GM08714 (cell line): ENCODE data around the gene HNRNPH1.
A peak's percentile ranks its signal among the peaks of the same experiment; 100 is the strongest.
"Not testable (repeated sequence)": the region's sequence is repeated elsewhere in the genome, so short reads cannot be mapped to it uniquely, and the experiment has no call there.

Experiments
- H3K4me3 ChIP-seq: fragments of 200-500 bp; sonication (Bioruptor generic); 2 replicates; pipeline ENCODE4 v1.5.1; 2014; ENCODE audit warnings: mild to moderate bottlenecking, low read length, inconsistent platforms
- ZNF274 ChIP-seq: IDR thresholded peaks from 2 replicates; pipeline ENCODE4 v1.6.1; 2012; ENCODE audit warnings: mild to moderate bottlenecking, low read depth, low read length

Gene HNRNPH1, protein sequence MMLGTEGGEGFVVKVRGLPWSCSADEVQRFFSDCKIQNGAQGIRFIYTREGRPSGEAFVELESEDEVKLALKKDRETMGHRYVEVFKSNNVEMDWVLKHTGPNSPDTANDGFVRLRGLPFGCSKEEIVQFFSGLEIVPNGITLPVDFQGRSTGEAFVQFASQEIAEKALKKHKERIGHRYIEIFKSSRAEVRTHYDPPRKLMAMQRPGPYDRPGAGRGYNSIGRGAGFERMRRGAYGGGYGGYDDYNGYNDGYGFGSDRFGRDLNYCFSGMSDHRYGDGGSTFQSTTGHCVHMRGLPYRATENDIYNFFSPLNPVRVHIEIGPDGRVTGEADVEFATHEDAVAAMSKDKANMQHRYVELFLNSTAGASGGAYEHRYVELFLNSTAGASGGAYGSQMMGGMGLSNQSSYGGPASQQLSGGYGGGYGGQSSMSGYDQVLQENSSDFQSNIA

DNA sequence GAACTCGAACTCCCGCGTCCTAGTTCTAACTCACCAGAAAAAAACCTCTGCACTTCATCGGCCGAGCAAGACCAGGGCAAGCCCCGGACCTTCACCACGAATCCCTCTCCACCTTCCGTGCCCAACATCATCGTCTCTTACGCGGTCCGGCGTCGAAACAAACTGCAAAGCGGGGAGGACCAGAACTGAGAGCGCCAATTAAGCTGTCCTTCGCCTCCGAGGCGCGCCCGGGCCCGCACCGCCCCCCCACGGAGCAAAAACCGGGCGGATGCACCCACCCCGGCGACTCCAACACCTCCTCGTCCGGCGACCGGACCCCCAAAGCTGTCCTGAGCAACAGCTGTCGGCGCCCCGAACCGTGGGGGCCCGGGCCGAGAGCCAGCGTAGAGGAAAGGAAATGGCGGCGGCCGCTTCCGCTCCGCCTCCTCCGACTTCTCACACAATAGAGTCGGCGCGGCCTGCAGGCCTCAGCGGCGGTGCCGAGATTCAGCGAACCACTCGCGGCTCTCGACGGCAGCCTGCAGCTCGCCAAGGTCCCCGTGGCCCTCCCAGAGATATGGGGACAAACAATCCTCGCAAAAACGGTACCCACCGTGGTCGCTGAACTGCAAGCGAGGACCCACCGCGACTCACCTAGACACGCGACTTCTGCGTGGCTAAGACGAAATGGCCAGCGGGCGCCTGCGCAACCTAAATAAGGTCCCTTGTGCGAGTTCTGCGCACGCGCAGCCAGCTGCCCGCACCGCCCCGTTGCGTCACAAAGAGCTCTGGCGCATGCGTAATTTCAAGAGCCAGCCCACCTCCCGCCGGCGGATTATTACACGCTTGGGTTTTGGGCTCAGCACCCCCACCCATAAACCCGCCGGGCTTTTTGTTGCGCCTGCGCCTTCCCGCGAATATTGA, at the start of gene HNRNPH1:
Gene HNRNPH1, minus strand, starts transcription at position 669 of the 903 bp plus-strand sequence. Its CDS starts 538 bp downstream, at position 131.
- TF ChIP-seq ZNF274, result no peak
- H3K4me3 ChIP-seq, result peak within 1 kb of the TSS; percentile 100

DNA sequence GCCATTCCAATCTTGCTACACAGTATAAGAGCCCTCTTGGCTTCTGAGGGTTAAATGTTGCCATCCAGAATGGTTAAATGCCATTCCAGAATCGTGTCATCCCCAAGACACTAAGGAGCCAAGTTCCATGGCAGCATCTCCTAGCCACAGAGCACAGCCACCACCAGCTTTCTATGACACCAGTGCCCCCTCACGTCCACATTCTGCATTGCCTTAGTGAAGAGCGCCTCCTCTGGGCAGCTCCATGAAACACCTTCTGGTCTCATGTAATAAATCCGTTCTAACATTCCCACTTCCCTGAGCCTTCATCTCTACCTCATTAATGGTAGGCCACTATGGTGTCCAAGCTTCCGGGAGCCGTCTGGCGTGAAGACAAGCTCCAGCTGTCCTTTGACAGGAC, 44.9 kb upstream of the HNRNPH1 start:
- TF ChIP-seq ZNF274, result no peak

DNA sequence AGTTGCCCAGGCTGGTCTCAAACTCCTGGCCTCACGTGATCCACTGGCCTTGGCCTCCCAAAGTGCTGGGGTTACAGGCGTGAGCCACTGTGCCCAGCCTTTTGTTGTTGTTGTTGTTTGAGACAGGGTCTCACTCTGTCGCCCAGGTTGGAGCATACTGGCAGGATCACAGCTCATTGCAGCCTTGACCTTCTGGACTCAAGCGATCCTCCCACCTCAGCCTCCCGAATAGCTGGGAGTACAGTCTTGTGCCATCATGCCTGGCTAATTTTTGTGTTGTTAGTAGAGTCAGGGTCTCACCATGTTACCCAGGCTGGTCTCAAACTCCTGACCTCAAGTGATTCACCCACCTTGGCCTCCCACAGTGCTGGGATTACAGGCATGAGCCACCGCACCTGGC, 38.2 kb upstream of the HNRNPH1 start:
- not testable (repeated sequence) for H3K4me3 ChIP-seq

More for the DNA sequence above, 44.9 kb upstream of the HNRNPH1 start:
- H3K4me3 ChIP-seq, result no peak overlapping the region

DNA sequence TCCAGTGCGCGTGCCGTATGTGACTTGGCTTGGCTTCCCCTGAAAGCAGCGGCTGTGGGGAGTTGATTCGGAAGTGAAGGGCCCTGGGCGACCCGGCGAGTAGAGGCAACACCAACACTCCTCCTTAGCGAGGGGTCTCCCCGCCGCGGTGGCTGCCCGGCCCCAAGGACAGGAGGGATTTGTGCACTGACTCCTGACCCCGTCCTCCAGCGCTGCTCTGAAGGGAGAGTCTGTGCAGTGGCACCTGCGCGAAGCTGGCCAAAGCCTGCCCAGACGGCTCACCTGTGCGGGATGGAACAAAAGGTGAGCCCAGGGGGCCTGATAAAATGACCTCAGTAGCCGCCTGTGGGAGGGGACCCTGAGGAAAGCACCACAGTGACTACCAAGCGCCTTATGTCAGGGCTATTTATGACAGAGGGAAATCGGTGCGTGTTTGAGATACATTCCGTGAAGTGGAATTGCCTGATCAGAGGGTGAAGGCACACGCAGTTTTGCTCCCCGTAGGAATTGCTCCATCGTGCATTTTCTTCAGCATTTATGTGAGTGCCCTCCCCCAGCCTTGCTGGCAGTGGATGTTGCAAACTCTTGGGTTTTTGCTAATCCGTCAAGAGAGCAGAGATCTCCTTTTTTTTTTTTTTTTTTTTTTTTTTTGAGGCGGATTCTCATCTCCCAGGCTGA, 34.8 kb upstream of the HNRNPH1 start:
- H3K4me3 ChIP-seq, result peak overlapping the region; percentile 69

DNA sequence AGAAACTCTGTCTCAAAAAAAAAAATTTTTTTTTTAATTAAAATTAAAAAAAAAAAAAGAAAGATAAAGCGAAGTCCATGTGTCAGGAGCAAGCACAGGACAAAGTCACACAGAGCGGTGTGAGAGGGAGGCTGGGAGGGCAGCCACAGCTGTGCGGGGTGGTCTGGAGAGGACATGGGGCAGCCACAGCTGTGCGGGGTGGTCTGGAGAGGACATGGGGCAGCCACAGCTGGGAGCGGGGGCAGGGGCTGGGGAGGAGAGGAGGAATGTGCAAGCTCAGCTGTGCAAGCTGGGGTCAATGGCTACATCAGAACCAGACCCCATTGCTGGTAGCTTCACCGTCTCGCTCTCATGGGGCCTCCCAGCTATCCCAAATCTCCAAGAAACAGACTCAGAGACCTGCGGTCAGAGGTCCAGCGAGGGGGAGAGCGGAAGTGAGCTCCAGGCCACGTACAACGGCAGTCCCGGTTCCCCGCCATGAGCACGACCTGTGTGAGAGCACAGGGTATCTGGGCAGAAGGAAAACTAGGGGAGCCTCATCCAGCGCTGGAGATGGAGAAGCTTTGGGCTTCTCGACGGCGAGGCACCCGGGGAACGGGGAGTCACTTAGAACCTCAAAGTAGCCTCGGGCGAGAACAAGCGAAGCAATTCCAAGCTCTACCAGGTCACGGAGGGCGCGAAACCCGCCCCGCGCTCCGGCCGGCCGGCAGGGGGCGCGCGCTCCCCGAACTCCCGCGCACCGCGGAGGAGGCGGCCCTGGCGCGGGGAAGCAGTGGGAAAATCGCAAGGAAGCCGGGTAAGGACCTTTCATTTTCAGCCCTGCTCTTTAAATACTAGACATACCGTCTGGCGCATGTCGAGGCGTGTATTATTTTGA, 34.1 kb upstream of the HNRNPH1 start:
- H3K4me3 ChIP-seq, result not testable (repeated sequence)

DNA sequence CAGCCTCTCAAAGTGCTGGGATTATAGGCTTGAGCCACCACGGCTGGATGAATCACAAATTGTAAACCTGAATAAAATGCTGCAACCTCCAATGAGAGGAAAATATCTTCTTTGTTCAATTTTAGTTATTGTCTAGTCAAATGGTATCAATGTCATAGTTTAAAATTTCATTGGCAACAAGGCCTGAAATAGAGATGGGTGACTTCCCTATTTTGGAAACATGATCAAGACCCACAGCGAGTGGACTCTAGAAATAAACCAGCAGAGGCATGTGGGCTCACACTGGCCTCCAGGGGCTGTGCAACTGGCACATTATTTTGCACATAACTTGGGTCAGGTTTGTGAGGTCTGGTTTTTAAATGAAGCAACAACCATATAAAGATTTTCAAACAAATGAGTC, 29.7 kb upstream of the HNRNPH1 start:
- not testable (repeated sequence) for H3K4me3 ChIP-seq

DNA sequence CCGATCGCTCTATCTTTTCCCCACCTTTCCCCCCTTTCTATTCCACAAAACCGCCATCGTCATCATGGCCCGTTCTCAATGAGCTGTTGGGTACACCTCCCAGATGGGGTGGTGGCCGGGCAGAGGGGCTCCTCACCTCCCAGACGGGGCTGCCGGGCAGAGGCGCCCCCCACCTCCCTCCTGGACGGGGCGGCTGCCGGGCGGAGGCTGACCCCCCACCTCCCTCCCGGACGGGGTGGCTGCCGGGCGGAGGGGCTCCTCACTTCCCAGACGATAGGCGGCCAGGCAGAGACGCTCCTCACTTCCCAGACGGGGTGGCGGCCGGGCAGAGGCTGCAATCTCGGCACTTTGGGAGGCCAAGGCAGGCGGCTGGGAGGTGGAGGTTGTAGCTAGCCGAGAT, 26.8 kb upstream of the HNRNPH1 start:
- H3K4me3 ChIP-seq, result not testable (repeated sequence)

DNA sequence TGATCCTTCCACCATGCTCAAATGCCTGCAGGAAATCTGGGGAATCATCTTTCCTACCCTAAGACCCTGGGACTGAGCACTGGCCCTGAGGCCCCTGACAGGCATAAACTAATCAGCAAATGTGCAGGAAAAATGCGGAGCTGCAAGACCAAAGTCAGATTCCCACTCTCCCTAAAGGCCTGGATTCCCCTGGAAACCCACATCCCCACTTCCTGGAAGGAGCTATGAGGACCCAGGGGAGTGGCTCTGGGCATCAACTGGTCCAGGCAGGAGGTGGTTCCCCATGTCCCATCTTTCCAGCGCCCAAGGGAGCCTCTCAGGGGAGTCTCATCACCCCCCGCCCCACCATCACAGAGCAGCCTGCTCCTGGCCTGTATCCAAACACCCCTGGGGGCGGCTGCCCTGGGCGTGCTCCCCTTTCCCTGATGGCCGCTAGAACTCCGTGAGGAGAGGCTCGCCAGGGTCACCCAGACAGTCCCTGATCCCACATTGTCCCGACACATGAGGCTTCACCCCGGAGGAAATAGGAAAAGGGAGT, 25.8 kb upstream of the HNRNPH1 start:
- not testable (repeated sequence) for H3K4me3 ChIP-seq

DNA sequence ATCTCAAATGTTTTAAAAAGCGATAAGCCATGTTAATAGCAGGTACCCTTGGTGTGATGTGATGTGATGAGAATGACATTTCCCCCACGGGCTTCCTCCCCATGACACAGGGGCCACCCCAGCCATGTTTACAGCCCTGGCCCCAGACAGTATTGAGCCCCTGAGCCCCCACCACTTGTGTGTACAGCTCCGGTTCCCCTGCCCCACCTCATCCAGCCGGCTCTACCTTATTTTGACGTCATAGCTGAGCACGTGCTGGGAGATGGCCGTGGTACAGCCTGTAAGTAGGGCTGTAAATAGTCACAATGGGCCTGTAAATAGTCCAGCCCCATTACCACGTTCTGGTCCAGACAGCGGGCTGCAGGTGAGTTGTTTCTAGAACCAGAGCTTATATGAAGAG, 24.9 kb upstream of the HNRNPH1 start:
- no peak overlapping the region for H3K4me3 ChIP-seq
- TF ChIP-seq ZNF274, result no peak

DNA sequence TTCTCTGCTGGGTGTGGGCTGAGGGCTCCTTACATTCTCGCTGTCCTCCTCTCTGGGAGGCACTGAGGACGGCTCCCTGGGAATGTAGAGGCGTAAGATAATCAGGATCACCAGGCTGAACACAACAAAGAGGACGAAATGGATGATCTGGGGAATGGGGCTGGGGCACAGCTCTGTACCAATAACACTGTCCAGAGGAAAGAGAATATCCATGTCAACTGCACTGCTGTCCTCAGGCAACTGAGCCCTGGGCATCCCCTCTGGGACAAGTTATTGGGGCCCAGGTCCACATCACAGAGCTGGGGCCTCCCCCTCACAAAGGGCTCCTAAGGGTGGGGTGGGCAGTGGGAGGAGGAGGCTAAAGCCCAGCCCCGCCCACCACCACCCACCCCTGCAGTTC, 21.3 kb upstream of the HNRNPH1 start:
- H3K4me3 ChIP-seq, result not testable (repeated sequence)

DNA sequence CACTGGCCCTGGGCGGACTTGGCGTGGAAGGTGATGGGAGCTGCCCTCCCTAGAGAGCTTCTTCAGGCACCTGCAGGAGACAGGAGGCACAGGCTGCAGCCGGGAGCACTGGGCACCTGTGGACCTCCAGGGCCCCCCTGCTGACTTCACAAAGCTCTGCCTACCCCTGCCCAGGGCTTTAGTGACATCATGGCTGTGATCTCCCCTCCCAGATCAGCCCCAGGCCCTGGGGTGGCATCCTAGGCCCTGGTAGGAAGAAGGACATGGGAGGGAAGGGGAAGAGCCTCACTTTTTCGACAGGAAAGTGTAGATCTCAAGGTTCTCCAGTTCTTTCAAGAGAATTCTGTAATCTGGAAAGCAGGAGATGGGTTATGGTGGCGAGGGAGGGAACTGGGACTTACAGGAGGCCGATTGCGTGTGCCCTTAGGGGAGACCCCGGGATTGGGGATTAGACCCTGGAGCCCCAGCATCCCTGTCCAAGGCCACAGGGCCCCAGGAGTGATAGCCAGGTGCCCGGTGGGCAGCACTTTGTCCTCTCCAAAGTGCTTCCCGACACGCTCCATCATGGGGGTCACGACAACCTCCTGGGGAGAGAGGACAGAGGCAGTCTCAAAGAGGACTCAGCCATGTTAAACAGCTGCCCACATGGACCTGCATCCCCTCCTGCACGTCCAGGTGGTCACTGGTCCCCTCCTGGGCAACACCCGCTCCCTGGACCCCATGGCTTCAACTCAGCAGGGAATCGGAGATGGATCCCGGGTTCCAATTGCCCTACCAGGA, 19.9 kb upstream of the HNRNPH1 start:
- H3K4me3 ChIP-seq, result not testable (repeated sequence)

DNA sequence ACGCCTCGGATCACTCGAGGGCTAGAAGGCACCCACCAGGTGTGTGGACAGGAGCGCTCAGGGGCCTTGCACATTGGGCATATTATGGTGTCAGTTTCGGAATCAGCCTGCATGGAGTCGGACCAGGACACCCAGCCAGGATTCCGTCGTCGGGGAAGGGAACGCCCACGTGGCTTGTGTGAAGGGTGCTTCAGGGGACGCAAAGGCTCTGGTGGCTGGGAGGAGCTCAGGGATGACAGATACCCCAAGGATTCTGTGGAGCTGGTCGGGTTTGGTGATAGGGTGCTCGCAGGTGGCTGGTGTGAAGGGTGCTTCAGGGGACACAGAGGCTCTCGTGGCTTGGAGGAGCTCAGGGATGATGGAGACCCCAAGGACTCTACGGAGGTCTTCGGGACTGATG, 19.2 kb upstream of the HNRNPH1 start:
- H3K4me3 ChIP-seq, result not testable (repeated sequence)

DNA sequence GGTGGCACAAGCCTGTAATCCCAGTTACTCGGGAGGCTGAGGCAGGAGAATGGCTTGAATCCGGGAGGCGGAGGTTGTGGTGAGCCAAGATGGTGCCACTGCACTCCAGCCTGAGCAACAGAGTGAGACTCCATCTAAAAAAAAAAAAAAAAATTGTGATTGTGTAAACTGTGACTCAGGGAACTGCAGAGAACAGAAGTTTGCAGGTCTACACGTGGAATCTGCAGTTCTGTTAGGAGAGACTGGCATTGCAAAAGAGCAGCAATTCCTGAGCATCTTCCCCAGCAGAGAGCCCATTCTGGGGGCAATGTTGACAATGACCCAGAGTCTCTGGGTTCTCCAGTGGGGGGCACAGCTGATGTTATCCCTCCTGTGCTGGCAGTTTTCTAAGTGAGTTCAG, 18.3 kb upstream of the HNRNPH1 start:
- not testable (repeated sequence) for H3K4me3 ChIP-seq

DNA sequence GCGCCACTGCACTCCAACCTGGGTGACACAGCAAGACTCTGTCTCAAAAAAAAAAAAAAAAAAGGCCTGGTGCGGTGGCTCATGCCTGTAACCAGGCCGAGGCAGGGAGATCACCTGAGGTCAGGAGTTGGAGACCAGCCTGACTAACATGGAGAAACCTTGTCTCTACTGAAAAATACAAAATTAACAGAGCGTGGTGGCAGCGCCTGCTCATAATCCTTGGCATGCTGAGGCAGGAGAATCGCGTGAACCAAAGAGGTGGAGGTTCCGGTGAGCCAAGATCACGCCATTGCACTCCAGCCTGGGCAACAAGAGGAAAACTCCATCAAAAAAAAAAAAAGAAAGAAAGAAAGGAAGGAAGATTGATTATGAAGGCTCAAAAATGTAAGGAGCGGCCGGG, 15.8 kb upstream of the HNRNPH1 start:
- not testable (repeated sequence) for H3K4me3 ChIP-seq

DNA sequence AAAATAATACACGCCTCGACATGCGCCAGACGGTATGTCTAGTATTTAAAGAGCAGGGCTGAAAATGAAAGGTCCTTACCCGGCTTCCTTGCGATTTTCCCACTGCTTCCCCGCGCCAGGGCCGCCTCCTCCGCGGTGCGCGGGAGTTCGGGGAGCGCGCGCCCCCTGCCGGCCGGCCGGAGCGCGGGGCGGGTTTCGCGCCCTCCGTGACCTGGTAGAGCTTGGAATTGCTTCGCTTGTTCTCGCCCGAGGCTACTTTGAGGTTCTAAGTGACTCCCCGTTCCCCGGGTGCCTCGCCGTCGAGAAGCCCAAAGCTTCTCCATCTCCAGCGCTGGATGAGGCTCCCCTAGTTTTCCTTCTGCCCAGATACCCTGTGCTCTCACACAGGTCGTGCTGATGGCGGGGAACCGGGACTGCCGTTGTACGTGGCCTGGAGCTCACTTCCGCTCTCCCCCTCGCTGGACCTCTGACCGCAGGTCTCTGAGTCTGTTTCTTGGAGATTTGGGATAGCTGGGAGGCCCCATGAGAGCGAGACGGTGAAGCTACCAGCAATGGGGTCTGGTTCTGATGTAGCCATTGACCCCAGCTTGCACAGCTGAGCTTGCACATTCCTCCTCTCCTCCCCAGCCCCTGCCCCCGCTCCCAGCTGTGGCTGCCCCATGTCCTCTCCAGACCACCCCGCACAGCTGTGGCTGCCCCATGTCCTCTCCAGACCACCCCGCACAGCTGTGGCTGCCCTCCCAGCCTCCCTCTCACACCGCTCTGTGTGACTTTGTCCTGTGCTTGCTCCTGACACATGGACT, 11.1 kb upstream of the HNRNPH1 start:
- H3K4me3 ChIP-seq, result not testable (repeated sequence)

DNA sequence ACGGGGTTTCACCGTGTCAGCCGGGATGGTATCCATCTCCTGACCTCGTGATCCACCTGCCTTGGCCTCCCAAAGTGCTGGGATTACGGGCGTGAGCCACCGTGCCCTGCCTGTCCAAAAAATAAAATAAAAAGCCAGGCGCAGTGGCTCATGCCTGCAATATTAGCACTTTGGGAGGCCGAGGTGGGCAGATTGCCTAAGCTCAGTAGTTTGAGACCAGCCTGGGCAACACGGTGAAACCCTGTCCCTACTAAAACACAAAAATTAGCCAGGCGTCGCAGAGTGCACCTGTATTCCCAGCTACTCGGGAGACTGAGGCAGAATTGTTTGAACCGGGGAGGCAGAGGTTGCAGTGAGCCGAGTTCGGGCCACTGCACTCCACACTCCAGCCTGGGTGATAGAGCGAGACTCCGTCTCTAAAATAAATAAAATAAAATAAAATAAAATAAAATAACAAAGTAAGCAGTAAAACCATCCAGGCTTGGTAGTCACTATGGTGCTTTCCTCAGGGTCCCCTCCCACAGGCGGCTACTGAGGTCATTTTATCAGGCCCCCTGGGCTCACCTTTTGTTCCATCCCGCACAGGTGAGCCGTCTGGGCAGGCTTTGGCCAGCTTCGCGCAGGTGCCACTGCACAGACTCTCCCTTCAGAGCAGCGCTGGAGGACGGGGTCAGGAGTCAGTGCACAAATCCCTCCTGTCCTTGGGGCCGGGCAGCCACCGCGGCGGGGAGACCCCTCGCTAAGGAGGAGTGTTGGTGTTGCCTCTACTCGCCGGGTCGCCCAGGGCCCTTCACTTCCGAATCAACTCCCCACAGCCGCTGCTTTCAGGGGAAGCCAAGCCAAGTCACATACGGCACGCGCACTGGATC, 10.3 kb upstream of the HNRNPH1 start:
- peak overlapping the region; percentile 54; the same call in 1 of the 2 replicates for H3K4me3 ChIP-seq
